CD4-positive, alpha-beta T cell treated with Interleukin-6 for 4 hours (primary cell): ENCODE measurements around the gene CHKA.

Source experiments
- DNase-seq: peaks from one replicate; pipeline ENCODE4 v3.0.0-alpha.2; 2020; ENCODE audit warnings: mixed read lengths

CHKA gene

DNA sequence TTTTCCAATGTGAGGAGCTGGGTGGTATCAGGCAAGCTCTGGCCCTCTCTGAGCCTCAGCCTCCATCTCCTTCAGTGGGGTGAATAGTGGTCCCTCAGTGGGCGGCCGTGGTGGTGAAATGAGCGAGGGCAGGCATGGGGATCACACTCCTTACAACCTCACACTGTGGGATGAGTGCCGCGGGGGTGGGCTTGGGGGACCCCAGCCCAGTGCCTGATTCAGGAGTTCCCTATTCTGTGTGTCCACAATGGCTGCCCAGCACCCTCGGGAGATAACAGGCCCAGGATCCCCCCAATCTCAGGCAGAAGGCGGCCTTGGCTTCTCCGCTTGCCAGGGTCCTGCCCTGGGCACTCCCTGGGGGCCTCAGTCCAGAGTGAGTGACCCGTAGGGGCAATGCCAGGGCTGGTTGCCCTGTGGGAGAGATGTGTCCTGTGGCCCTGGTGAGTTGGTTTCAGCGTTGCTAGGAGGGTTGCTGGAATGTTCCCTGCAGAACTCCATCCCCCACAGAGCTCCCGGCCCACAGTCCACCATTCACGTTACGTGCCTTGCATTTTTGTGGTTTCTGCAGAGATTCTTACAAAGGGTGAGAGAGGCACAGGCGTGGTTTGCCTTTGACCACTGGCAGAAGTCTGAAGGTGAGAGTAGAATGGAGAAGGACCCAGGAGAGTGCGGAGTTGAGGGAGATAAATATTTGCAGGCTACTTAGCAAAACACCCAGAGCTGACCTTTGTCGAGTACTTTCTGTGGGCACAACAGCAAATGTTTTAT lies 108.2 kb downstream of the CHKA start:
- DNase-seq: no peak

DNA sequence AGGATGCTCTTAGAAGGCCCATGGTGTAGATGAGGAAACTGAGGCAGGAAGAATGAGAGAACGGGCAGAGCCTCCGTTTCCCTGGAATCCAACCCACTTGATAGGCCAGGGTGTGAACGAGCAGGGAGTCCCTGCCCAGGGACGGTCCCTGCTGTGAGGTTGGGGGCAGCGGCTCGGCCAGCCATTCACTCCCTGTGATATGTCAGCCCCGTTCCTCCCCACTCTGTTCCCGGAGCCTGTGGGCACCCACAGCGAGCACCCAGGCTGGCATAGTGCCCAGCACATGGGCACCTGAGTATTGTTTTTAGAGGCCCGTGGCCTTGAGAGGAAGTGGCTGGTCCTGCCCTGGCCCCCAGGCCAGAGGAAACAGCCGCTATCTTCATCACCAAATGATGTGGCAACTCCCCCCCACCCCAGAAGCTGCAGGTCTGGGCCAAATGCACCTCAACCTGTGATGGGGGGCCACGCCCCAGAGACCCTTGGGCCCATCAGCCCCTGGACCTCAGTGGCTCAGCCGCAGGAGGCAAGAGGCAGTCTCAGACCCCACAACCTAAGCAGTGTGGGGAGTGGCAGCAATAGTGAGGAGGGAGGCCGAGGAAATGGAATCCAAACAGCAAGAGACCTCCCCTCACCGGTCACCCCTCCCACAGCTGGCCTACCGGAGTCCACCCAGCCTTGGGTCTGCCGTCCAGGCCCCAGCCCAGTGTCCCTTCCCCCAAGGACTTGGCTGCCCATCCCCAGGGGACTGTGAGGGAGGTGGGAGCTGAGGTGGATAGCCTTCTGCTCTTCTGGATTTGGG lies 108.9 kb downstream of the CHKA start:
- DNase-seq: no peak

DNA sequence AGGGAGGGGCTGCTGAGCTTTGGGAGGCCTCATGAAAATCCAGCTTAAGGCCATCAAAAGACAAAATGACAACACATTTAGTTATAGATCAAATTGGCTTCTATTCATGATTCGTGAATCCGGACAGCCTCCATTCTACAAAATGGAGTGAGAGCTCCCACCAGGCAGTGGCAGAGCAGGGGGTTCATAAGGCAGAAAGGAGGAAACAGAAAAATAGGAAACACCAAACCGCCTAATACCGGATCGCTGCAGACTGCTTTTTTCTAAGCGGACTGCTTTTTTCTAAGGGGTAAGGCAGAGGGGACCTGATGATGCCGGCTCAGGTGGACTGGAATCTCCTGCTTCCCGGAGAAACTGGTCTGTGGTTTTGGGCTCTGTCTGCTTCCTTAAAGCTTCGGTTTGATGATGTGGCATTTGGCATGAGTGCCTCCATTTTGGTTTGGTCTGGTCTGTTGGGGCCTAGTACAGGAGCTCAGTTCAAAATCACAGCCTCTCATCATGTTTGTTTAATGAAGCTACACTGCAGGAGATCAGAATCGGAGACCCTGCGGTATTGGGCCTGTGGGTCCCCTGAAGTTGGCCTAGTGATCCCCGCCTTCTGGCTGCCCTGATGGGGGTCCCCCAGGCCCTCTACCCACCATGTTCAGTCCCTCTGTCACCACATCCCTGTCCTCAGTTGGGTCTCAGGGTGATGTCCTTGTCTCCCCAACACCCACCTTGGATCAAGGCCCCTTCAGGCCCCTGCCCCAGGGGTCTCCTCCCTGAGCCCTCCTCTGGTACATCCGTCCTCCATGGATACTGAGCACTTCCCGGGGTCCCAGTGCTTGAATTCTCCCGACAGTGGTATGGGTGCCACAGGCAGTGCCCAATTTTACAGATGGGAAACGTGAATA lies 109.9 kb downstream of the CHKA start:
- no peak for DNase-seq

DNA sequence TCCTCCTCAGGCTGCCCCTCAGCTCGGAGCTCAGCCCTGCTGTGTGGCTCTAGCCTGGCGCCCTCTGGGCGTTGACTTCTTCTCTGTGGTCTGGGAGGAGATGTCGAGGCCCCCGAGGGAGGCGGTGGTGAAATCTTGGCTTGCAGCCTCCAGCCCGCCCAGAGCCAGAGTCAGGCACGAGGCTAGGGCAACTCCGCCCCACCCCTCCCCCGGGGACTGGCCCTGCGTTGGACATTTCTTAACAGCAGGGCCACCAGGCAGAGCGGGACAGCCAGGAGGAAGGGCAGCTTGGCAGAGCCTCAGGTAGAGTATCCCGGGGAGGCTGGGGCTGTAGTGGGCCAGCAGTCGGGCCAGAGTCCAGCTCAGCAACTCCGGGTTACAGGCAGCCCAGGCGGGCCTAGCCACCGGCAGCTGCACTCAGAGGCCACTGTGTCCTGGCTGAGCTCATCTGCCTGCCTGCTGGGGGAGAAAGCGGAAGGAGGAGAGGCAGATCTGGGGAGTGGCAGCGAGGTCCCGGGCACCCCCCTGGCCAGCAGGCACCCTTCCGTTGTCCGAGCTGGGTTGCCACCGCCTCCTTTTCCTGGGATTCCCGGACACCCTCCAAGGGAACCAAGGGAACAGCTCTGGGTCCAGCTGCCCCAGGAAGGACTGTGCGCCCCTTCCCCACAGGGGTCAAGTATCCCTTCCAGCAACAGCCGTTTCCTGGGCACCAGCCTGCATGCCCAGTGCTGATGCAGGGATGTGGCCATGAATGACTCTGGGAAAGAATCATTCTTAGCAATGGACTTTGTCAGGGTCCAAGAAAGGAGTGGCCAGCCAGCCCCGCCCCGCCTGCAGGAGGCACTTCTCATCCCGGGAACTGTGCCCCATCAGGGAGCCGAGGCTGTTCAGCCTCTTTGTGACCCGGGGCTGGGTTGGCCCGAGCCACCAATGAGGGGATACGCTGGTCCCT lies 110.8 kb downstream of the CHKA start, which contains the start of gene ALDH3B1:
Gene ALDH3B1, plus strand, starts transcription at position 238 of the 952 bp plus-strand sequence. CDS start 4,971 bp downstream, outside the sequence.
- DNase-seq: no peak

DNA sequence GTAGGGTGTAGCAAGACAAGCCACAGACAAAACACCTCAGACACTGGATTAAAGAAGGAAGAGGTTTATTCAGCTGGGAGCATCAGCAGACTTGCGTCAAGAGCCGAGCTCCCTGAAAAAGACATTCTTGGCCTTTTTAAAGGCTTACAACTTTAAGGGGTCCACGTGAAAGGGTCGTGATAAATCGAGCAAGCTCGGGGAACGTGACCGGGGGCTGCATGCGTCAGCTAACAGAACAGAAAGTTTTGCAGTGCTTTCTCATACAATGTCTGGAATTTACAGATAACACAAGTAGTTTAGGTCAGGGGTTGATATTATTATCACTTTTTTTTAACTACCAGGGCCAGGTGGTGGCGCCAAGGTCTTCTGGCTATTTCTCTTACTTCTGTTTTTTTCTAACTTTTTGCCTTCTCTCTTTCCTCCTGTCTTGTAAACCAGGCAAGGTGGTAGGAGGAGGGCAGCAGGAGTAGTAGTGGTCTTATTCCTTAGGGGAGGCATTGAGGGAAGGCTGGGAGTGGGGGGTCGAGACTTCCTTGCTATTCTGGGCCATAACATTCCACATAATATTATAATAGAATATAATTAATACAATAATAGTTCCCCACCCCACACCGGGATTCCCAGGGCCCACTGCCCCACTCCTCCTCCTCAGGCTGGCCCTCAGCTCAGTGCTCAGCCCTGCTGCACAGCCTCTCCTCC lies 111.6 kb downstream of the CHKA start:
- DNase-seq: no peak

DNA sequence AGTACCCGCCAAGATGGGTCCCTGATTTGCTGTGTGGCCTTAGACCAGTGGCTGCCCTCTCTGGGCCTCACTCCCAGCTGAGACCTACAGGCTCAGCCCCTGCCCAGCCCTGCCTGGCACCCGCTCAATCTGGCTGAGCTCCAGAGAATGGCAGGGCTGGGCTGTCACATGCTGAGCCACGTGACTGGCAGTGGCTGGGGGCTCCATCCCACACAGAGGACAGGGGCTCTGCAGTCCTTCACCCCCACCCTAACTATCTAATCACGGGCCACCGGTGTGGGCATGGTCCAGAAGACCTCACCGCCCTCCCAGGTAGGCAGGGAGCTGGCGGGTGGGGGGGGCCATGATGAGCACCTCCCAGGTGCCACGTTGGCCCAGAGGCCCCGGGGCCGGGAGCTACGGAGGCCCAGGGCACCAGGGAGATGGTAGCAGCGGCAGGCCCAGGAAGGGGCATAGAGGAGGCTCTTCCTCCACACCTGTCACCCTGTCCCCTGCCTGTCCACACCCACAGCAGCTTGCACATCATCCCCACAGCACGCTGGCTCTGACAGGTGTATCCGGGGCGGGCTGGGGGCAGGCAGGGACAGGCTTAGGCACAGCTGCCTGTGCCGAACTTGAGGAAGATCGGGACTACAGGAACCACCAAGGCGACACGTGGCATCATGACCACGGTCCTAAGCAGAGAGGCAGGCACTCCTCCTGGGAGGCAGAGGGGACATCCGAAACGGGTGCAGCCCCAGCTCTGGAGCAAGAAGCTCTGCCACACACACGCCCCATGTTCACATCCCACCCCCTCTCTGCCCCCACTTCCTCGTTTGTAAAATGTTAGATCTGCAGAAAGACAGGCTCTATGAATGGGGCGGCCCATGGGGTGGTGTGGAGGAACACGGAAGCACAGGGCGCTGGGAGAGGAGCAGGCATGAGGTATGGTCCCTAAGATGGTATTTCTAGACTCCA lies 112.5 kb downstream of the CHKA start:
- DNase-seq: no peak

DNA sequence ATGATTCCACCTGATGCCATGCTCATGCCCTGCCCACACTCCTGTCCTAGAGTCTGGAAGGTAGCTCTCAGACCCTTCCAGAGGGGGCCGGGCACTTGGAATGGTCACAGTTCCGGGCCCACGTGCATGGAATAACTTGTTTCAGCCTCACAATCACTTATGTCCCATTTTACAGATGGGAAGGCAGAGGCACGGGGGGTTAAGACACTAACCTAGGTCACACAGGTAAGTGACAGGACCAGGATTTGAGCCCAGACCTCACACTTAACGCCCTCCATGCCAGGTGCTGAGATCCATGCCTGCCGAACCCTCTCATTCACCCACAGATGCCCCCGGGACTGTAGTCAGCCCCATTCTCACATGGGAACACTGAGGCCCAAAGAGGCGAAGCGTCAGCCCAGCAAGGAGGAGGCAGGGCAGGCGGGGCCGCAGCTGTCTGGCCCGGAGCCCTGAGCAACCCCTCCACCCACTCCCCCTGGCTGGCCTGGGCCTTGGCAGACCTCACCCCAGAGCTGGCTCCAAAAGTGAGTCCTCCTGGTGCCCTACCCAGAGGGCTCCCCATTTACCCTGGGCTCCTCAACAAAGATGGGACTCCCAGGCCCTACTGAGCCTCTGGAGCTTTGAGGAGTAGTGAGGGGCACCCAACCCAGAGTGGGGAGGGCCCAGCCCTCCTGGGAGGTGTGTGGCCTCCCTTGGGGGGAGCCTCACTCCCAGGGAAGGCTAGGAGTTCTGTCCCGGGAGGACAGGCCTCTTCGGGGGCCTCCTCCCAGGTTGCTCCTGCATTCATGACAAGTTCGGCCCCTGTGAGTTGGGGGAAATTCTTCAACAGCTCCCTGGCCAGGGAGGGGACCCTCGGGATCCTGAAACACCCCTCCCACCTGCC lies 113.4 kb downstream of the CHKA start:
- no peak for DNase-seq

DNA sequence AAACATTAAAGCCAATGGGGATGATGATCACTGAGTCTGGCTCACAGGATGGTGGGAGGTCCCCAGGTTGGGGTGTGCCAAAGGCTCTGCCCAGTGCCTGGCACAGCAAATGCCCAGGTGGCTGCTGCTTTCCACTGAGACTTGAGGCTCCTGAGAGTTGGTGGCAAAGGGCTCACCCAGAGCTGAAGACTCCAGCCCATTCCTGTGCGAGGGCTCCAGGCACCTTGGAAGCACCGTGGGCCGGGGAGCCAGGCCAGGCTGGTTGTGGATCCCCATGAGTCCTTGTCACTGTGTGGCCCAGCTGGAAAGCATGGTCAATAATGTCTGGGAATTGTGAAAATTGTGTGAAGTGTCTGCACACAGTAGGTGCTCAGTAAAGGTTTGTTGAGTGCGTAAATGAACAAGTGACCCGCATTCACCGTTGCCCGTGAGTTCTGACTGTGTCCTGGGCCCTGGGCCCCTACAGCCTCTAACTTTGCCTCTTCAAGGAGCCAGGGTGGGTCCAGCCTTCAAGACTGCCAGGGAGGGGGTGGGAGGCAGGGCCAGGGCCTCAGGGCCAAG lies 114.5 kb downstream of the CHKA start:
- DNase-seq: no peak

DNA sequence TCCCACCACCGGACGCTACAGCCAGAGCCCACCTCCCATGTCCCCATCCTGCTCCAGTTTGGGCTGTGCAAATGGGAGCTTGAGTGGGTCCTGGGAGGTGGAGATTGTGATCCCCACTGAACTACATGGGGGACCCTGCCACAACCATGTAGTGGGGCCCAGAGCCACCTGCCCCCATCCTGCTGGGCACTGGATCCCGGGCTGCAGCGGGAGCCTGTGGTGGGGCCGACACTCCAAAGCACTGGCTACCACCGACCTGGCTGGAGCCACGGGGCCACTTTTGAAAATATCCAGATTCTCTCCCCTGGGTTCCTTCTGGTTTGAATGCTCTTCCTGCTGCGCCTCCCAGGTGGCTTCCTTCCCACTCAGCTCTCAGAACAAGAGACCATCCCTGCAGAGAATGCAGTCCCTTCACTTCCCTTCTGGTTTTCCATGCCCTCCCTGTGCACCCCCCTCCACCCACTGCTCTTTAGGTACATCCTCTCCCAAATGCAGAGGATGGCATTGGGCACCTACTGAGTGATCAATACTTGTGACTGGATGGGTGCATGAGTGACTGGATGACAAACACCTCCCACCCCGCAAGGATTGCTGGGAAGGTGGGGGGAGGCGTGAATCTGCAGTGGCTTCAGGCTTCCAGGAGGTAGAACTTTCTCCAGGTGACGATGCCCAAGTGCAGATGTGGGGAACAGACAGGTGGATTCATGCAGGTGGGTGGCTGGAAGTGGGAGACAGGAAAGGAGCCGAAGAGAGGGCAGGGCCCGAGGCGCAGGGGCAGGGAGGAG lies 116.4 kb downstream of the CHKA start:
- no peak for DNase-seq

DNA sequence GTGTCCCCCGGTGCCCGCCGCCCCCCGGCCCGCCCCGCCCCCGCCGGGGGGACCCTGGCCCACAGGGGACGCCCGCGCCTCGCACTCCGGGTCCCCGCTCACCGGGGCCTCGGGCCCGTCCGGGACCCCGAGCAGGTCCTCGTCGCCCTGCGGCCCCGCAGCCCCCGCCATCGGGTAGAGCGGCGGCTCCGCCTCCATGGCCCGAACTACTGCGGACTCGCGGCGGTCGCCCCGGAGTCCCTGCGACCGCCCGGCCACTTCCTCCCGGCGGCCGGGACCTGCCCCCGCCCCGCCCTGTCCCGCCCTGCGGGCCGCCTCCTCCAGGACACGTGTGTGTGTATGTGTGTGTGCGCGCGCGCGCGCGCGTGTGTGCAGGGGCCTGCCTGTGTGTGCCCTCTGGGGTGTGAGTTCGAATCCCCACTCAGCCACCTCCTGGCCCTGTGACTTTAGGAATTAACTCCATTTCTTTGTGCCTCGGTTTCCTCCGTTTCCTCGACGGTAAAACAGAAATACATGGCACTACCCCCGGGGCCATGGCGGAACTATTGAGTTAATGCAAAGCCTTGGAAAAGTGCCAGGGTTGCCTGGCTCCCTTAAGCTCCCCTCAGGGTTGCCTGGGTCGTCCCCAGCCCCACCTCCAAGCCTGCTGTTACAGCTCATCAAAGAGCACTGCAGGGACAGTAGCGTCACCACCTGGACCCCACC lies 117.2 kb downstream of the CHKA start, which contains the start of gene UNC93B1:
Gene UNC93B1, minus strand, starts transcription at position 252 of the 705 bp plus-strand sequence. Its CDS starts 54 bp downstream, at position 198.
- DNase-seq: peak; percentile 87

DNA sequence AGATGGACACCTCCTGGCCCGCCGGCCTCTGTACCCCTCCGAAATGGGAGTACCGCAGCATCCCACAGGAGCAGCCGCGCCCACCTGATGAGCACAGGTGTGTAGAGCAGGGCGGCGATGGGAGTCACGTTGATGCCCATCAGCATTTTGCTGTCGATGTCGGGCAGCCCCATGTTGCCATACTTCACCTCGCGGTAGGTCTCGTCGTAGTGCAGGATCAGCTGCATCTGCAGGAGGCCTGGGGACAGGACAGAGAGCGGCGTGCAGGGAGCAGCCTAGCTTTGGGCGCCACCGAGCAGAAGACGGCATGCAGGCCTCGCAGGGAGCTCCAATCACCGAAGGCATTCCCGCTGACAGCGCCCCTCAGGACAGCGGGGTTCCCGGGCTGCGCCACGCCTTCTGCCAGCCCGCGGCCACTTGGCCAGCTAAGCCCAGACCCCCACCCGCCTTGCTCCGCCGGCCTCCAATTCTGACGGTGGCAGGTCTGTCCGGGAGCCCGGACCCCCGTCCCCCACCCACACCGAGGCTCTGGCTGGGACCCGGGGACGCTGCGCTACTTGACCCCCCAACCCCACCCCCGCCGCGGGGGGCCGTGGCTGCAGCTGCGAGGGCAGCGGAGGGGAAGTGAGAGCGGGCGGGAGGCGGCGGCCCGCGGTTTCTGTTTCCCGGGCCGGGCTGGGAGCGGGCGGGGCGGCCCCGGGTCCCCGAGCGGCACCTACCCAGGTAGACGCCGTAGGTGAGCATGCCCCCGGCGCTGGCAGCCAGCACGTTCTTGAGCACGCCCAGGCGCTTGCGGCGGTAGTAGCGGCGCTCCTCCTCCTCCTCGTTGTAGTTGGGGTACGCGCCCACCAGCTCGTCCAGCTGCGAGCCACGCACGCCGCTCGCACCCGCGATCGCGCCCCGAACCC lies 118.0 kb downstream of the CHKA start:
- DNase-seq: peak; percentile 78
